G401.6 (cell line): ENCODE results near the gene UBR4.

Experiments
- FAIRE-seq: peaks from 2 replicates; lab custom pipeline; 2012; peaks lifted over from hg19 to GRCh38; lab: Jason Lieb, UNC

UBR4 gene

DNA sequence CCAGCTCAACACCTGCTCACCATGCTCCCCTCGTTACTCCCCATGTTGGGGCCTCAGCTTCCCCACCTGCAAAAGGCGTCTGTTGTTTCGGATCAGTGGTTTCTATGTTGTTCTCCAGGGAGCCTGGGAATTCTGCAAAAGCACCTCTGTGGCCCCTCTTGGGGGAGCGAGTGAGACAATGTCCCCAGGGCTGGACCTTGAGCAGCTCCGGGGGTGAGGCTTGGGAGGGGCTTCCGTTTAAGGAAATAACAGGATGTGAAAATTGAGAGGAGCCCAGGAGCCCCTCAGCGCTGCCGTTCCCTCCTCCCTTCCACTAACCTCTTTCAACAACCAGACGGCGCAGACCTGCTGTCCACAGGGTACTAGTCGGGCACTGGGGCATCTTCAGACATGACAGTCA is 155.1 kb downstream of the UBR4 start:
- FAIRE-seq: no peak

DNA sequence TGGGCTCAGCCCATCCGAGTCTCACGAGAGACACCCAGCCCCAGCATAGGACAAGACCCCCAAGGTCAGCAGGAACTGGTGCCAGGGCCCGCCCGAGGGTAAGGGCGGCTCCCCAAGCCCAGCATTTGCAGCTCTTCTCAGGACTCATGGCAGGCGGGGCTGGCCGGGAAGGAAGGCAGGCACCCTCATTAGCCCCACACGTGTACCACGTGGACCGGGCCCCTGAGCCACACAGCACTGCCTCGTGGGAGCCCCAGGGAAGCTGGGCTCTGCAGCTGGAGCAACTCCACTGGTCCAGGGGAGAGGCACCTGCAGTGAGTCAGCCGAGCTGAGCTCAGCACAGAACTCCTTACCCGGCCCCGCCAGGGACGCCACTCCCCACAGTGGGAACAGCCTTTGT is 155.8 kb downstream of the UBR4 start:
- no peak for FAIRE-seq

DNA sequence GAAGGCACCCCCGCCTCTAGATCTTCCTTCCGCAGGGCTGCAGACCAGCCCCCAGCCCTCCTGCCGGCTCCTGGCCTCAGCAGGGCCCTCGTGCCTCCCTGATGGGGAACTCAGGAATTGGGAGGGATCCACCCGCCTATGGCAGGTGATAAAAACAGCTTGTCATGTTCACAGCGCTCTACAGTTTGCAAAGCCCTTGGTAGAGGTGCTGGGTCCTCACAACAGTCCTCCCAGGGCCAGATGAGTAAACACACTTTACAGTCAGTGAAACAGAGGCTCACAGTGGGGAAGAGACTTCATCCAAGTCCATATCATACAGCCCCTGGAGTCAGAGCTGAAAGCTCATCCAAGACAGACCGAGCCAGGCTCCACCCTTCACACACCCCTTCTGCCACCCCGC is 156.6 kb downstream of the UBR4 start:
- no peak for FAIRE-seq

DNA sequence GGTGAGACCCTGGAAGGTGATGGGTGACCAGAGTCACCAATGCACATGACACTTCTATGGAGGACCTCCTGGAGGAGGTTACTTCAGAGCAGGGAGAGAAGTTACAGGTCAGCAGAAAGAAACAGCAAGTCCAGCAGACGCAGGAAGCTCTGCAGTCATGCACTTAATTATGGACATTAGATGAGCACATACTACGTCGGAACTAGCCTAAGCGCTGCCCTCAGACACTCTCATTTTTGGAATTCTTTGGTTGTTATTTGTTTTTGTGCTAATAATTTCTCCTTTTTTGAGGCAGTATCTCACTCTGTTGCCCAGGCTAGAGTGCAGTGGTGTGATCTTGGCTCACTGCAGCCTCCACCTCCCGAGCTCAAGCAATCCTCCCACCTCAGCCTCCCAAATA is 160.3 kb downstream of the UBR4 start:
- FAIRE-seq: no peak

DNA sequence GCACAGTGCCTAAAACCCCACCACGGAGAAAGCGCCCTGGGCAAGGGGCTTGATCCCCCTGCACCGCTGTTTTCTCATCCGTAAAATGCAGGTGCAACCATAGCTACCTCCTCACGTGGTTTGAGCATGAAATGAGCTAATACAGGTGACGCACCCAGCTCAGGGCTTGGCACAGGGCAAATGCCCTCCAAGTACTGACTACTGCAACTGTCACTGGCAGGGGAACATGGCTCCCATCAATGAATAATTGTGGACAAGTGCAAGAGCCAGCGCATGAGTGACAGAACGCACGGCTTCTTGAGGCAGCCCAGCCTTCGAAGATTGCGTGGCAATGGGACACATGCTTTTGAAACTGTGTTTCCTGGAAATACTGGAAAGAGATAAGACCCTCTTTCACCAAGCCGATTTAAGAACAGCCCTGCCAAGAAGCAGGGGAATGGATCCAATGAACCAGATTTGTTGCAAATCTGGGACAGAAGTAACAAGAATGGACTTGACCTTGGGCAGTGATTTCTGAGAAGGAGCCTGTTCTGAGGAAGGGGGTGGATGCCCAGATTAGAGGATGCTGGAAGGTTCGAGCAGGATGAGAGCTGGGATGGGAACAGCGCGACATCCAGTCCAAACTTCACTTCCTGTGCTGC is 160.8 kb downstream of the UBR4 start:
- FAIRE-seq: no peak

DNA sequence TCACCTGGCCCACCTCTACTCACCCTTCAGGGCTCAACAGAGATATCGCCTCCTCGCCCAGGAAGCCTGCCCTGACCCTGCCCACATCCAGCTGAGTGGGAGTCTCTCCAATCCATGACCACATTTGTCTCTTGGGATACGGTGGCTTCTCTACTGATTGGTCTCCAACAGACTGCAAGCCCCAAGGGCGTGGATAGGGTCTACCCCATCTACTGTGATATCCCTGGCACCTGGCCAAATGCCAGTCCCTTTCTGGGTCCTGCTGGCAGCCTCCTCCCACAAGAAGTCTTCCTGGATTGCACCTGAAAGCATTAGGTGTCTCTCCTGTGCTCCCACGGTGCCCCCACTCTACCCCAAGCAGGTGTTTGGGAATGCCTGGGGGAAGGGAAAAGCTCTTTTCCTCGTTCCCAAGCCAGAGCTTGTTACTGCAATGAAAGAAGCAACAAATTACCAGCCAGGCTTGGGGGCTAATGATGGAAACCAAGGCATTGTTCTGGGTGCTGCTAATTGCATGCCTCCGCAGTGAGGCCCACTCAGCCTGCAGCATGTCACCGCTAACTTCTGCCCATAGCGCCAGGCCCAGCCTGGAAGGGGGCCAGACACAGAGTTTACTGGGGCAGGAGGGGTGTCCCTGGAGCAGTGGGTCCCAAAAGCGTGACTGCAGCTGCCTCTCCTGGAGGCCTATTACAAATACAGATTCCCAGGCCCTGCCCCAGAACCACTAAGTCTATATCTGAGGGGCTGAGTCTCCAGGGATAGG is 162.9 kb downstream of the UBR4 start:
- FAIRE-seq: no peak

DNA sequence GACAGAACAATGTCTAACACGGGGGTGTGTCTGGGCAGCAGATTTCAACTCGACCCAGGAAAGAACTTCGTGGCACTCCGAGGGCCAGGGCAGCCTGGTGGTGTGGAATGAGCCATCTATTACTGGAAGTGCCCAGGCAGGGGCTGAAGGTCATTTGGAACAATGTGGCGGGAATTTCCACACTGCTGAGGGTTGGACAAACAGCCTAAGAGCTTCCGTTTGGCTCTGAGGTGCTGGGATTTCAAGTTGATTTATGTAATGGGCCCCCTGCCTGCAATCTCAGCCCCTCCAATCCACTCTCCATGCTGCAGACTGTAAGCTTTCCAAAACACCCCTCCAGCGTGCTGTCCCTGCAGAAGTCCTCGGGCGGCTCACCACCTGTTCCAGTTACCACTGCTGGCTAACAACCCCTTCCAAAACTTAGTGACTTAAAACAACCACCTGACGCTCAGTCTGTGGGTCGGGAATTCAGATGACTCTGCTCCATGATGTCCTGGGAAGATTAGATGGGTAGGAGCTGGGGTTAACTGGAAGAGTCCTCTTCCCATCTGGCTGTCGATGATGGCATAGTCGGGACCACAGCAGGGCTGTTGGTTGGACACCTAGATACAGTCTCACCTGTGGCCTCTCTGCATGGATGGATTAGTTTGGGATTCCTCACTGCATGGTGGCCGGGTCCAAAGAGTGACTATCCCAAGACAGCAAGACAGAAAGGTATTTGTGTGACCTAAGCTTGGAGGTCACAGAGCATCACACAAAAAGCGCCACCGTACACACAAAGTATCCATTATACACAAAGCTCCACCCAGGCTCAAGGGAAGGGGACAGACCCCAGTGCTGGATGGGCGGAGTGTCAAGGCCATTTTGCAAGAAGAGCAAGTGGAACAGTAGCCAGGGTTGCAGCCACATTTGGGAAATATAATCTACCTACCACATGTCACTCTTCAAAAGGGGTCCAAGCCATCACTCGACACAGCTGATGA is 163.9 kb downstream of the UBR4 start:
- FAIRE-seq: no peak

DNA sequence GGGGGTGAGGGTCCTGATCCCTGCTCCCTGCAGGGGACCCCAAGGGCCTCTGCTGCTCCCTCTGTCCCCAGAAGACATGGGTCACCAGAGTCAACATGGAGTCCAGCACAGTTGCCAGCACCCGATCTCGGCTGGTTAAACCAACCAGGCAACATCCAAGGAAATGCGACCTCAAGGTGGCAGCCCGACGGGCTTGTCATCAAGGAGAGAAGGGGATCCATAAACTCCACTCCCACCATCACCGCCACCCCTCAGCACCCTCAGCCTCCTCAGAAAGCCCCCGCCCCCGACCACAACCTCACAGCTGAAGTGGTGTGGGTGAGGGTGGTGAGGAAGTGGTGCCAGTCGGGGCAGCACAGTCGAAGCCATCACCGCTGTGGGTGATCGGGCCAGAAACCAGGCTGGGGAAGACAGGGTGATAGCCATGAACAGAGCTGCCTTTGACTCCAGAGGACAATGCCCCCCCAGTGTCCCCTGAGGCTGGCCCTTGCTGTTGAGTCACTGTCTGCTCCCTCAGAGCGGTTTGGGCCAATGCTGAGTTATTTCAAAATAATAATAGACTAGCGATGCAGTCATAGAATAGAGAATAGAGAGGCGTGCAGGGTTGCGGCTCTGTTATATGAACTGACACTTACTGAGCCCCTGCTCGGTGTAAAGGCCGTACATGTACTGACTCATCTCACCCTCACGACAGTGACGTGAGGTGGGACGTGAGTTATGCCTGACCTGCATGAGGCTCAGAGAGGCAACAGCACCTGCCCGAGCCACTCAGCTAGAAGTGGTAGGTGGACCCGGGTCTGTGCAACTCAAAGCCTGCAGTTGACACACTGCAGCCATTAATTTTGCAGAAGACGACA is 164.9 kb downstream of the UBR4 start:
- FAIRE-seq: no peak

DNA sequence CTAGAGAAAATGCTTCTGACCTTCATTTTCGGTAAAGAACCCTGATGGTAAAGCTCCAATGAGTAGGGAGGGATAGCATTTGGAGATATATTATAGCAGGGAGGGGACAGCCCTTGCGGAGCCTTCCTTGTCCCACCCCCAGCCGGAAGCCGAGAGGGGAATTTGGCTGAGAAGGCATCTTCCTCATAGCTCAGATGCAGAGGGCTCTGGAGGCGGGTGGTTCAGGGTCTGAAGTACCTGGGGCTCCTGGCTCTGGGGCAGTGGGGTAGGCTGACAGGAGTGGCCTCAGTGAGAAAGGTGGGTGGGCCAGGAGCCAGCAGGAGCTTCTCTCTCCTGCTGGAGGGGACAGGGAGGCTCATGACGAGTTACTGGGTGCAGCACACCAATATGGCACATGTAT is 165.6 kb downstream of the UBR4 start:
- FAIRE-seq: no peak

DNA sequence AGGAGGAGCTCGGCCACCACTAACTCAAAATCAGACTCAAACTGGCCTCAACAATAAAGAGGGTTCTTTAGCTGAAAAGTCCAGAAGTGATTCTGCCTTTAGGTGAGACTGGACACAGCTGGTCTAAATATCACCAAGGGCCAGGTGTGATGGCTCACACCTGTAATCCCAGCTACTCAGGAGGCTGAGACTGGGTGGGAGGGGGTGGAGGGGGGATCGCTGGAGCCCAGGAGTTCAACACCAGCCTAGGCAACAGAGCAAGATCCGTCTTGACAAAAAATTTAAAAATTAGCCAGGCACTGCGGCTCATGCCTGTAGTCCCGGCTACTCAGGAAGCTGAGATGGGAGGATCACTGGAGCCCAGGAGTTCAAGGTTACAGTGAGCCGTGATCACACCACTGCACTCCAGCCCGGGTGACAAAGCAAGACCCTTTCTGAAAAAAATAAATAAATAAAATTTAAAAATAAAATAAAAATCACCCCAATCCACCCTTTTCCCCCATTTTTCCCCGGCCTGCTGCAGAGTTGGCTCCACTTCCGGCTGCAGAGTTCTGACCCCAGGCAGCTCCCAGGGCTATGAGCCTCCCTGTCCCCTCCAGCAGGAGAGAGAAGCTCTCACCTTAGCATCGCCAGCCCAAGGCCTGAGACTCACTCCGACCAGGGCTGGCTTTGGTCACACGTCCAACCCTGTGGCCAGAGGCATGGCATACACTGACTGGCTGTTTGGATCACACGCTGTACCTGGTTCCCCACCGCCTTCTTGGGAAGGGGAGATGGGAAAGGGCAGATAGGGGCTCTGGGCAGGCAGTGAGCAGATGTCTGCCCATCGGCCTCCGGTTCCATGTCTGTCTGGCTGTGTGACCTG is 166.3 kb downstream of the UBR4 start:
- no peak for FAIRE-seq

DNA sequence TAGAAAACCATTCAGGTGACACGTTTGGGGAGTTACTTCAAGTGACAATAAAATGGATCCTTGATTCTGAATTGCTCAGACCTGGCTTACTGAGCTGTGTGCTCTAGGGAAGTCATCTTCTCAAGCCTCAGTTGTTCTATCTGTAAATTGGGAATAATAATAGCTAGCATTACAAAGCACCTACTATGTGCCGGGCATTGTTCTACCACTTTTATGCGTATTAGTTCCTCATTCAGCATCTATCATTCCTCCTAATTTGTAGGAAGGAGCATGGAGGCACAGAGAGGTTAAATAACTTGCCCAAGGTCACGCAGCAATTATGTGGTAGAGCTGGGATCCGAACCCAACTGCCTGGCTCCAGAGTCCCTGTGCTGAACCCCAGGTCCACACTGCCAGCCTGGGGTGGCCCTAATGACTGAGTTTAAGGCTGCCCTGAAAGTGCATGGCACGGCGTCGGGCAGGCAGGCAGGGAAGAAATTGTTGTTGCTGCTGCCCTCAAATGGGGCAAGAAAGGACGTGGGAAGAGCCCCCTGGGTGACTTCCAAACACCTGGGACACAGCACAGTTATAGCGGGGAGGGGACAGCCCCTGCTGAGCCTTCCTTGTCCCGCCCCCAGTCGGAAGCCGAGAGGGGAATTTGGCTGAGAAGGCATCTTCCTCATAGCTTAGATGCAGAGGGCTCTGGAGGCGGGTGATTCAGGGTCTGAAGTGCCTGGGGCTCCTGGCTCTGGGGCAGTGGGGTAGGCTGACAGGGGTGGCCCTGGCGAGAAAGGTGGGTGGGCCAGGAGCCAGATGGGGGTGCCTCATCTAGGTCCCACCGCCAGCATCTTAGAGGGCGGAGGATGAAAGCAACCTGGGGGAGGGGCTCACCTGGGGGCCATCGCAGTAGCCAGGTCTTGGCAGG is 167.1 kb downstream of the UBR4 start:
- no peak for FAIRE-seq

DNA sequence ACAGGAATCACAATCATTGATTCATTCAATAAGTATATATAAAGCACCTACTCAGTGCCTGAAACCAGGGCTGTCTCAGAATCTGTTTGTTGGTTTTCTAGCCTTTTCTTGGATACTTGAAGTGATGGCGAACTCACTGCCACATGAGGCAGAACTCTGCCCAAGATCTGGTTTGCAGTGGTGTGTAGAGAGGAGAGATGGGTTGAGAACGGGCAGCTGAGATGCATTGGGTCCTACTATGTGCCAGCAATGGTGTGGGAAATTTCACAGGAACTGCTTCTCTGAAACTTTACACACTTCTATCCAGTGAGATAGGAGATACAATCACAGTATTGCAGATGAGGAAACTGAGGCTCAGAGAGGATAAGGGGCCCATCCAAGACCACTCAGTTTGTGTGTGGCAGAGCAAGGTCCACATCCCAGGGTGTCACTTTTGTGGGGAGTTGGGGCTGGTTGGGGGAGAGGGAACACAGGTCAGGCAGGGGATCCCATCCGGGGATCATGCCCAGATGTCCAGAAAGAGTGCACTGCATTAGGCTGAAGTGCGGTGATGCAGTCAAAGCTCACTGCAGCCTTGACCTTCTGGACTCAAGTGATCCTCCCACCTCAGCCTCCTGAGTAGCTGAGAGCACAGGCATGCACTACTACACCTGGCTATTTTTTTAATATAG is 169.9 kb downstream of the UBR4 start:
- no peak for FAIRE-seq

DNA sequence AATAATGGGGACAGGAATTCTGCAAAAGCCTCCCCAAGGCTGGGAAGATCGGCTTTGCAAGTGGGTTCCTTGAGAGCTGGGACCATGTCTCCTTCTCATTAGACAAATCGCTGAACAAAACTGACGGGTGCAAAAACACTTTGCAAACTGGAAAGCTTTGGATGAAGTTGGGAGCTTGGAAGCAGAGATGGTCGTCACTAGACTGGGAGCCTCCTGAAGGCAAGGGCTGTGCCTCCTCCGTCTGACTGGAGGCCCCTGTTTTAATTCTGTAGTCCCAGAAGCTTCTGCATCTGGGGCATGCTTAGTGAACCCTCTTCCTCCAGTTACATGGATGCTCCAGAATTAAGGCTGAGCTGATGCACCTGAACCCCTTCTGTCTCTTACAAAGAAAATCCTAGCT is 171.3 kb downstream of the UBR4 start:
- FAIRE-seq: no peak

DNA sequence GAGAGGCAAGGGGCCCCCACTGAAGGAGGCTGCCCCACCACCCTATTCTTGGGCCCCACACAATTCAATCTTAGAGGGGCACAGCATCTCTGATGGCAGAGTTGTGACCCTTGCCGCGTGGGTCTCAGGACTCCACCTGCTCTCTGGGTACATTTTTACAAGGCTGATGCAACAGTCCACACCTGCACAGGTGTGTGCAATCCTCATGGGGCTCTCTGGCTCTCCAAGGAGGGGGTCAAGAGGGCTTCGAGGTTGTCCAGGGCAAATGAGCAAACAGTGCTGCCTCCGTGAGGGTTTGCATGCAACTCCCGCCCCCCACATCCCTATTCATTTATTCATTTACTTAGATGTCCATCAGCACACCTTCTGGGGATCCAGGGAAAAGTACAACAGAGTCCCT is 172.0 kb downstream of the UBR4 start:
- no peak for FAIRE-seq

DNA sequence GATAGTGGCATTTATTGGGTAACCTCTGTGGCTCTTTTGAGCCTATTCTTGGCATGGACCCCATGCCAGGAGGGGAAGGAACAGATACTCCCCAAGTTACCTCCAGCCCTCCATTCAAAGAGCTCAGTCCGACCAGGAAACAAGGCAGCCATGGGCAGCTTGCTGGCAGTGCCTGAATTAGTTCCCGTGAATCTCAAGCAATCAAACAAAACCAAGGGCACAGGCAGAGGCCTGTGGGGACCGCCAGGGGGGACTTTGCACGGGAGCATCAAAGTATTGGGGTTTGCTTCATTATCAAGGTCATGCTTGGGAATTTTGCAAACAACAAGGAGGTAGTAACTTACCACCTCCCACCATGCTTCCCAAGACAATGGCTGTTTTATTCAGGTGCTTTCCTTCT is 172.4 kb downstream of the UBR4 start:
- FAIRE-seq: no peak

DNA sequence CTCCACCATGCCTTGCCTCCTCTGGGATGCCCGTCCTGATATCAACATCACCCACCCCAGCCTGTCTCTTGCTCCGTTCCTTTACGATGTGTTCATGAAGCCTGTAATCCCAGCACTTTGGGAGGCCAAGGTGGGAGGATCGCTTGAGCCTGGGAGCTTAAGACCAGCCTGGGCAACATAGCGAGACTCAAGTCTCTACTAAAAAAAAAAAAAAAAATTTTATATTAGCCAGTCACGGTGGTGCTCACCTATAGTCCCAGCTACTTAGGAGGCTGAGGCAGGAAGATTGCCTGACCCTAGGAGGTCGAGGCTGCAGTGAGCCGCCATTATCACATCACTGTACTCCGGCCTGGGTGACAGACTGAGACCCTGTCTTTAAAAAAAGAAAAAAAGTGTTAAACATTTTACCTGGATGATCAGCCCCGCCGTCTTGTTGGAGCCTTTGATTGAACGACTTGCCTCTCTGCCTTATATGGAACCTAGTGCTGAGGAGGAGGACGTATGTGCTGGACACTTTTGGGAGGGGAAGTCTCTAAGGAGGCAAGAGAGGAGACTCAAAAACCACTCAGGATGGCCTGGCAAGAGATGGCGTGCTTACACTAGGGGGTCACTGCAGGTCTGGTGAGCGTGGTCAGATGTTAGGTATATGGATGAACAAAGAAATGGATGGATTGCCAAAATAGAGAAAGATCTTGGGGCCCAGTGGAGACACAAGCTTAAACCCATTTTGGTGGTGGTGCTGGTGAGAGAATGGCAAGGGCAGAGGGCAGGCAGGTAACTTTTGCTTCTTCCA is 173.1 kb downstream of the UBR4 start:
- no peak for FAIRE-seq

DNA sequence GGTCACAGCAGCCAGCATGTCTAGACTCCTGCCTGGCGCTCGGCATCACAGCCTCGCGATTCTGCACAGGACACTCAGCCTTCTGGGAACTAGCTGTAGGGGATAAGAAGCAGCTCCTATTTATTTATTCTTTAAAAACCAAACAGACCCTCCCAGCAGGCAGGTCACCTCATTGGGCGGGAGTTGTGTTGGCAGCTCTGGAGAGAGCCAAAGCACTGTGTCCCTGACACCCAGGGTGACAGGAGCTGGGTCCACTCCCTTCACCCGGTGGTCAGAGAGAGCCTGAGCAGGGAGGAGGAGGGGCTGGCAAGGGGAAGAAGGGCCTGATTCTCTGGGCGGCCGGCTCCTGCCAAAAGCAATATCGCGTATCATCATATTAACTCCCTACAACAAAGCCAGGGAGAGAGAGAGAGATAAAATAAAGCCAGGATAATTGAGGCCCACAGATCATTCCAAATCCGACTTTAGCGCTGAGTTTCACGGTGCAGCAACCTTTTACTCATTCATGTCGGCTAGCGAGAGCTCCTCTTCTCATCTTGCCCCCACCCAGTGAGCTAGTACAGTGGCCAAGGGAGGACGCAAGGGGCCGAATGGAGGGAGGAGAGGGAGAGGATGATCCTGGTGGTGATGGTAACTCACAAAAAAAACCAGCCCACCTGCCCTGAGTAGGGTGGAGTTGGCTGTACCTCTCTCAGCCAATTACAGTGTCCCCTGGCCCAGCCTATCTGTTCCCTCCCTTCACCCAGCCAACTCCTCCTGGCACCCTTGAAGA is 173.8 kb downstream of the UBR4 start:
- no peak for FAIRE-seq
